Caco-2 (cell line): ENCODE results near the gene CCDC158. TPM values are rescaled to one million over a fixed set of nuclear protein-coding genes. Genes with fewer than 3 reads are reported as not detected.
"Not testable (repeated sequence)": the region's sequence is repeated elsewhere in the genome, so short reads cannot be mapped to it uniquely, and the experiment has no call there.

Source experiments
- BruUV-seq: library from RNA; stranded (reverse); fragments of 400-500 nt; replicated peaks from 2 replicates; lab custom pipeline; 2021; lab: Mats Ljungman, UMichigan
- CTCF ChIA-PET: fragments of 300-600 bp; sonication (Branson Sonifier 250); formaldehyde crosslinking; loops from one replicate; lab custom pipeline; 2022; ENCODE audit warnings: antibody characterized with exemption; lab: Charles Lee
- POLR2A ChIA-PET: fragments of 300-600 bp; sonication (Branson Sonifier 250); formaldehyde crosslinking; loops from one replicate; lab custom pipeline; 2022; ENCODE audit warnings: antibody characterized with exemption; lab: Charles Lee
- DNase-seq, 2 experiments: peaks; one replicate each; pipeline versions ENCODE4 v3.0.0 to v3.0.0-alpha.2; 2020 to 2022
- H3K27me3 ChIP-seq: replicated peaks from 2 replicates; pipeline ENCODE4 v1.6.0; 2011; ENCODE audit warnings: low read length; ENCODE audit not compliant: control insufficient read depth, insufficient read depth
- H3K36me3 ChIP-seq: 2 replicates; pipeline ENCODE4 v1.5.1; 2011; ENCODE audit warnings: low read length; ENCODE audit not compliant: control insufficient read depth, insufficient read depth
- H3K4me1 ChIP-seq: fragments of 250-450 bp; sonication (Bioruptor Pico); 2 replicates; pipeline ENCODE4 v1.5.1; 2020; ENCODE audit warnings: mild to moderate bottlenecking
- H3K4me3 ChIP-seq: 2 replicates; pipeline ENCODE4 v1.5.1; 2011; ENCODE audit warnings: low read depth, mild to moderate bottlenecking, control low read depth, low read length
- H3K9me3 ChIP-seq: fragments of 250-450 bp; sonication (Bioruptor Pico); 2 replicates; pipeline ENCODE4 v1.5.1; 2020; ENCODE audit warnings: mild to moderate bottlenecking, moderate library complexity
- H3K27ac Mint-ChIP-seq: one replicate; pipeline ENCODE4 v1.8.0; 2022; ENCODE audit warnings: mixed read lengths; ENCODE audit not compliant: unreplicated experiment
- H3K27me3 Mint-ChIP-seq: one replicate; pipeline ENCODE4 v1.8.0; 2022; ENCODE audit warnings: mixed read lengths; ENCODE audit not compliant: insufficient read depth, unreplicated experiment
- H3K36me3 Mint-ChIP-seq: one replicate; pipeline ENCODE4 v1.8.0; 2022; ENCODE audit warnings: mild to moderate bottlenecking, mixed read lengths; ENCODE audit not compliant: insufficient read depth, unreplicated experiment
- H3K4me1 Mint-ChIP-seq: one replicate; pipeline ENCODE4 v1.8.0; 2022; ENCODE audit warnings: low read depth, mixed read lengths; ENCODE audit not compliant: unreplicated experiment
- H3K4me3 Mint-ChIP-seq: one replicate; pipeline ENCODE4 v1.8.0; 2022; ENCODE audit warnings: mild to moderate bottlenecking, moderate library complexity, mixed read lengths; ENCODE audit not compliant: unreplicated experiment
- H3K9me3 Mint-ChIP-seq: one replicate; pipeline ENCODE4 v1.8.0; 2022; ENCODE audit warnings: mixed read lengths; ENCODE audit not compliant: unreplicated experiment
- CTCF ChIP-seq, 2 experiments: fragments of 200-600 bp in 1 of 2; IDR thresholded peaks; 1 replicate in 1 of 2; 2 replicates in 1 of 2; pipeline versions ENCODE4 v1.5.1 to v1.8.0; 2011 to 2022; ENCODE audit warnings: antibody characterized with exemption in 1 of 2, control low read depth in 1 of 2, inconsistent platforms in 1 of 2, low read depth in 1 of 2, low read length in 1 of 2, mild to moderate bottlenecking in 1 of 2, moderate library complexity in 1 of 2; ENCODE audit not compliant: insufficient read depth in 1 of 2, severe bottlenecking in 1 of 2, unreplicated experiment in 1 of 2
- intact Hi-C: fragments of 100-400 bp; cut with micrococcal nuclease; formaldehyde crosslinking; loops from one replicate; pipeline ENCODE4 v1.10.0; 2022; ENCODE audit not compliant: unreplicated experiment
- total RNA-seq: library from RNA; stranded (reverse); gene quantifications from 2 replicates; pipeline ENCODE4 v1.2.3, GENCODE V29; 2022

Gene CCDC158
- total RNA-seq, 1 experiment from 2014 or later = 0.39 TPM

GRCh38 chr4:76363556-76364290 lies 57.2 kb downstream of the CCDC158 start:
- no peaks in the 10 kb centered on the region for H3K4me1 Mint-ChIP-seq
- H3K4me1 ChIP-seq = no peaks in the 10 kb centered on the region
- intact Hi-C loops = no loop called here
- no peak for DNase-seq
- TF ChIP-seq CTCF (IDR thresholded peaks at IDR 0.05; ENCODE audit: insufficient read depth in 1 of 2, low read depth in 1 of 2, low read length in 1 of 2, severe bottlenecking in 1 of 2, unreplicated experiment in 1 of 2) = no peak
- BruUV-seq = no TSS peak
- H3K36me3 Mint-ChIP-seq = no peaks in the 10 kb centered on the region
- H3K36me3 ChIP-seq = no peaks in the 10 kb centered on the region
- no peak overlapping the region for H3K4me3 ChIP-seq
- H3K27ac Mint-ChIP-seq = no peak overlapping the region
- peaks cover 19% of the 10 kb centered on the region for H3K9me3 Mint-ChIP-seq
- no peaks in the 10 kb centered on the region for H3K27me3 Mint-ChIP-seq
- no peaks in the 10 kb centered on the region for H3K27me3 ChIP-seq
- H3K9me3 ChIP-seq = peaks cover 8% of the 10 kb centered on the region; the same call in 1 of the 2 replicates
- ChIA-PET CTCF (no interaction called here), POLR2A (no interaction called here)
- no peak overlapping the region for H3K4me3 Mint-ChIP-seq

GRCh38 chr4:76361689-76362412 lies 59.1 kb downstream of the CCDC158 start:
- Mint-ChIP-seq H3K4me1 (no peaks in the 10 kb centered on the region), H3K36me3 (no peaks in the 10 kb centered on the region), H3K4me3 (no peak overlapping the region), H3K27ac (no peak overlapping the region), H3K9me3 (peaks cover 30% of the 10 kb centered on the region), H3K27me3 (no peaks in the 10 kb centered on the region)
- Histone ChIP-seq H3K4me3 (no peak overlapping the region), H3K9me3 (peaks cover 8% of the 10 kb centered on the region; the same call in 1 of the 2 replicates), H3K27me3 (no peaks in the 10 kb centered on the region), H3K4me1 (no peaks in the 10 kb centered on the region), H3K36me3 (no peaks in the 10 kb centered on the region)
- BruUV-seq = no TSS peak
- POLR2A ChIA-PET = no interaction called here
- DNase-seq = no peak
- CTCF ChIA-PET = no interaction called here
- intact Hi-C loops = no loop called here
- TF ChIP-seq CTCF (IDR thresholded peaks at IDR 0.05; ENCODE audit: insufficient read depth in 1 of 2, low read depth in 1 of 2, low read length in 1 of 2, severe bottlenecking in 1 of 2, unreplicated experiment in 1 of 2) = no peak

DNA sequence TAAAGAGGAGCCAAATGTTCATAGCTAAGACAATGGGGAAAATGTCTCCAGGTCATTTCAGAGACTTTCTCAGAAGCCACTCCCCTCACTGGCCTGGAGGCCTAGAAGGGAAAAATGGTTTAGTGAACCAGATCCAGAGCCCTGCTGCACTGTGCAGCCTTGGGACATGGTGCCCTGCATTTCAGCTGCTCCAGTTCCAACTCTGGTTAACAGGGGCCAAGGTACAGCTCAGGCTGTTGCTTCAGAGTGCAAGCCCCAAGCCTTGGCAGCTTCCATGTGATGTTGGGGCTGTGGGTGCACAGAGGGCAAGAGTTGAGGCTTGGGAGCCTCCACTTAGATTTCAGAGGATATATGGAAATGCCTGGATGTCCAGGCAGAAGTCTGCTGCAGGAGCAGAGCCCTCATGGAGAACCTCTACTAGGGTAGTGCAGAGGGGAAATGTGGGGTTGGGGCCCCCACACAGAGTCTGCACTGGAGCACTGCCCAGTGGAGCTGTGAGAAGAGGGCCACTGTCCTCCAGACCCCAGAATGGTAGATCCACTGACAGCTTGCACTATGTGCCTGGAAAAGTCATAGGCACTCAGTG lies 61.0 kb downstream of the CCDC158 start:
- H3K27me3 Mint-ChIP-seq, intact Hi-C loops, CTCF ChIA-PET, H3K4me3 Mint-ChIP-seq, H3K36me3 Mint-ChIP-seq, H3K4me1 ChIP-seq, H3K4me1 Mint-ChIP-seq, BruUV-seq, H3K4me3 ChIP-seq, POLR2A ChIA-PET, H3K36me3 ChIP-seq, H3K27ac Mint-ChIP-seq, H3K27me3 ChIP-seq, DNase-seq, H3K9me3 ChIP-seq: not testable (repeated sequence)
- H3K9me3 Mint-ChIP-seq = peaks cover 30% of the 10 kb centered on the region
